Erythroblast (primary cell): Measurements from ENCODE around the gene IGFBP4.

Source experiments
- GATA1 ChIP-seq: IDR thresholded peaks from 2 replicates; pipeline ENCODE4 v1.6.1; 2011; ENCODE audit warnings: low read depth, mild to moderate bottlenecking, control low read depth, low read length, moderate library complexity
- POLR2A ChIP-seq: IDR thresholded peaks from 2 replicates; pipeline ENCODE4 v1.6.1; 2011; ENCODE audit warnings: mild to moderate bottlenecking, low read length

DNA sequence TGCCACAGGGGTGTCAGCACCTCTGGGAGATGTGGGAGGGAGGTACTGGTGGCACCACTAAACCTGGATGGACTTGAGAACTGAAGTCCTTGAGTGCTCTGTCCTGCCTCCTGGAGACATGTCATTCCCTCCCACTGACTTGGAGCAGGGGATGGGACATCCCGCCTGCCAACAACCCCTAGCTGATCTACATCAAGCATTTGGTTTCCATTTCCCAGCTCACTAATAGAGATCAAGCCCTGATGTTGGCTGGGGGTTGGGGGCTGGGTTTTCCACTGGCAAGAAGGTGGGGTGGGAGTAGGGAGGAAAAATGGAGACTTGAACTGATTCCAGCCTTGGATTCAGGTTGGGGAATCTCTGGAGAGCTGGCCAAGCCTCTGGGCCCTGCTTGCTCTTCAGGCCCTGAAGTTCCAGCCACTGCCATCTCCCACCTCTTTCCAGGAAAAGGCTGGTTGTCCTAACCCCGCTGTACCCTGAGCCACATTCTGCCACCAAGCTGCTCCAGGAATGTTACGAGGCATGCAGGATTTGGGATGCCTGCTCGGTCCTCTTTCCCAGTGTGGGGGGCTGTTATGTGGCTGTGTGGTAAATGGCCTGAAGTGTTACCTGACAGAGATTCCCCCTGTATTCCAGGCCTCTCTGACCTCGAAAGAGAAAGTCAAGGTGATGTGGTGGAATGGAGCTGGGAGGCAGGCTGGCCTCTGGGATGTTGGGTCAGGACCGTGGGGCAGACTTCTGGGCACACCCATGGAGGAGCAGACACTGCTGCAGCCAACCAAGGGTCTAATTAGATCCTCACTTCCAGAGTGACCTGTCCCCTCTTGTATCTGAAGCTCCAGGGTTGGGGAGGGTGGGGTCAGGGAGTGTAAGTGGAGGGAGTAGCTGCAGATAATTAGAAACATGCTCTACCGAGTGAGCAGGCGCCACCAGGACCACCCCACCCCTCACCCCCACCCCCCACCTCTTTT is 16.7 kb downstream of the IGFBP4 start:
- TF ChIP-seq POLR2A (no peak), GATA1 (no peak)
